BLaER1 treated with 17β-estradiol and CSF1 and Interleukin-3, amounts not matched to agents 10 nM and 100 nM (cell line): ENCODE data around the gene CXCL1.

Experiments
- H3K27ac ChIP-seq, 11 experiments: shearing (Covaris generic); formaldehyde crosslinking; 2 replicates each; pipeline ENCODE4 v1.8.1; 2022
- H3K27me3 ChIP-seq, 11 experiments: shearing (Covaris generic); formaldehyde crosslinking; 2 replicates each; pipeline ENCODE4 v1.8.1; 2022
- H3K36me3 ChIP-seq, 11 experiments: shearing (Covaris generic); formaldehyde crosslinking; 2 replicates each; pipeline ENCODE4 v1.8.1; 2022
- H3K4me1 ChIP-seq, 10 experiments: shearing (Covaris generic); formaldehyde crosslinking; 2 replicates each; pipeline ENCODE4 v1.8.1; 2022
- H3K4me2 ChIP-seq, 11 experiments: shearing (Covaris generic); formaldehyde crosslinking; 2 replicates each; pipeline ENCODE4 v1.8.1; 2022
- H3K4me3 ChIP-seq, 10 experiments: shearing (Covaris generic); formaldehyde crosslinking; 2 replicates each; pipeline ENCODE4 v1.8.1; 2022
- H3K9ac ChIP-seq, 11 experiments: shearing (Covaris generic); formaldehyde crosslinking; 2 replicates each; pipeline ENCODE4 v1.8.1; 2022
- H3K9me3 ChIP-seq, 11 experiments: shearing (Covaris generic); formaldehyde crosslinking; replicated peaks in 1 of 11; 2 replicates each; pipeline ENCODE4 v1.8.1; 2022
- H4K20me1 ChIP-seq, 11 experiments: shearing (Covaris generic); formaldehyde crosslinking; 2 replicates each; pipeline ENCODE4 v1.8.1; 2022
- Cebpa-rat ChIP-seq, 11 experiments: shearing (Covaris generic); IDR thresholded peaks; 2 replicates each; pipeline ENCODE4 v1.8.1; 2022

CXCL1 gene

DNA sequence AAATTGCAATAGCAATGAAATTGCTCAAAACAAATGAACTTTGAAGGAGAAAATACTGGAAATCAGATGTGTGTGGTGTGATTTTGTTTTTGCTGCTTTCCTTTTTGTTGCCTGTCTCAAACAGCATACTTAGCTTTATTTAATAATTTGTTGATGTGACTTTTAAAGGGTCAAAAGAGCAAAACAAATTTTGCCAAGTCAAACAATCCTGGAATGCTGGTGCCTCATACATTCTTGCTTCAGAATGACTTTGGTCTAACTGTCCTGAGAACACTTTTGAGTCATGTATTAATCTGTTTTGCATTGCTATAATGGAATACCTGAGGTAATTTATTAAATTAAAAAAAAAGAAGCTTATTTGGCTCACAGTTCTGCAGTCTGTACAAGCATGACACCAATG, 12.7 kb upstream of the CXCL1 start:
- H3K4me1 ChIP-seq: peaks cover 0 to 74% (median 0%) of the 10 kb centered on the region in 10 experiments; a peak in 7 of 20 replicates
- H3K4me2 ChIP-seq: no peak overlapping the region
- no peak overlapping the region for H3K9ac ChIP-seq
- H3K27ac ChIP-seq: peak overlapping the region in 2 of 11 experiments; percentile 65 to 69; a peak in 5 of 22 replicates
- peaks cover 0 to 3% (median 0%) of the 10 kb centered on the region in 11 experiments; a peak in 1 of 22 replicates for H3K36me3 ChIP-seq
- H3K4me3 ChIP-seq: no peak overlapping the region
- no peaks in the 10 kb centered on the region for H3K27me3 ChIP-seq
- peaks cover 0 to 35% (median 0%) of the 10 kb centered on the region in 11 experiments; a peak in 6 of 22 replicates for H3K9me3 ChIP-seq
- no peak for TF ChIP-seq Cebpa-rat (IDR thresholded peaks at IDR 0.05)
- H4K20me1 ChIP-seq: no peaks in the 10 kb centered on the region

DNA sequence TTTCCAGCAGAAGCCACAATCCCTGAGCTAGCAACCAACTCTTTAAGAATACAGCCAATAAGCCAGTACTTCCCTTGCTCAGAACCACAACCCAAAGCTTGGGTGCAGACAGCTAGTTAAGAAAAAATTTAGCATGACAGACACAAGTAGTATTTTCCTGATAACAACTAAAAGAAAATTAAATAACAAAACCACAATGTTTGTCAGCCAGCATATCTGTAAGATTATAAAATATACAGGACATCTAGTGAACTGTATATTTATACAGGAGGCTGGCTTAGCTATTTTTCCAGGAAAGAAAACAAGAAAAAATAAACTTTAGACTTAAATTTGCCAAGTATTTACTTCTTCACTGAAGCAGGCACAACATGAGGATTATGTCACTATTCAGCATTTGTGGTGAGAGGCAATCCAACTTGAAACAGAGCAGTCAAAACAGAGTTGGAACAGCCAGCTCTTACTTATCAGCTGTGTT, 9.5 kb upstream of the CXCL1 start:
- peaks cover 0 to 3% (median 0%) of the 10 kb centered on the region in 11 experiments; a peak in 1 of 22 replicates for H3K36me3 ChIP-seq
- peak overlapping the region in 3 of 11 experiments; percentile 21 to 65 (median 47); a peak in 5 of 22 replicates for H3K4me2 ChIP-seq
- peak overlapping the region in 3 of 11 experiments; percentile 38 to 74 (median 49); a peak in 6 of 22 replicates for H3K9ac ChIP-seq
- peaks cover 0 to 87% (median 0%) of the 10 kb centered on the region in 10 experiments; a peak in 7 of 20 replicates for H3K4me1 ChIP-seq
- H3K27me3 ChIP-seq: no peaks in the 10 kb centered on the region
- H3K4me3 ChIP-seq: no peak overlapping the region
- H4K20me1 ChIP-seq: no peaks in the 10 kb centered on the region
- no peak for TF ChIP-seq Cebpa-rat (IDR thresholded peaks at IDR 0.05)
- peaks cover 0 to 35% (median 0%) of the 10 kb centered on the region in 11 experiments; a peak in 6 of 22 replicates for H3K9me3 ChIP-seq
- H3K27ac ChIP-seq: peak overlapping the region in 3 of 11 experiments; percentile 69 to 87 (median 82); a peak in 6 of 22 replicates

DNA sequence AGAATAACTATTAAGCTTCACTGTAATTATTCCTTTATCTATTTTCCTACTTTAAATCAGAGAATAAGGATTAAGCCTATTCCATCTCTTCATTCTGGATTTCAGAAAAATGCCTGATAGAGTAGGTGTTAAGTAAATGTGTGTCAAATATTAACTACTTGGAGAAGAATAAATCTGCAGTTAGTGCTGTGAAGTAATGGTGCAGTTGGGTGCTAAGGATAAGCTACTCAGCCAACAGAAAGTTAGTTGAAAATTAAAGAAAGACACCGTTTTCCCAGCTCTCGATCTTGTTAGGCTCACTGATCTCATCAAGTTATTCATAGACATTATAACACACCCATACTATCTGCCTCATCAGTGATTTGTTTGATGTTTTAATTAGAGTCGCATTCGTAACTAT, 9.0 kb upstream of the CXCL1 start:
- peaks cover 0 to 3% (median 0%) of the 10 kb centered on the region in 11 experiments; a peak in 1 of 22 replicates for H3K36me3 ChIP-seq
- peak overlapping the region in 3 of 11 experiments; percentile 38 to 74 (median 49); a peak in 6 of 22 replicates for H3K9ac ChIP-seq
- H3K4me3 ChIP-seq: no peak overlapping the region
- H3K4me2 ChIP-seq: peak overlapping the region in 3 of 11 experiments; percentile 21 to 65 (median 47); a peak in 5 of 22 replicates
- peaks cover 0 to 35% (median 0%) of the 10 kb centered on the region in 11 experiments; a peak in 6 of 22 replicates for H3K9me3 ChIP-seq
- peaks cover 0 to 88% (median 0%) of the 10 kb centered on the region in 10 experiments; a peak in 7 of 20 replicates for H3K4me1 ChIP-seq
- no peaks in the 10 kb centered on the region for H3K27me3 ChIP-seq
- H4K20me1 ChIP-seq: no peaks in the 10 kb centered on the region
- no peak for TF ChIP-seq Cebpa-rat (IDR thresholded peaks at IDR 0.05)
- peak overlapping the region in 3 of 11 experiments; percentile 69 to 87 (median 82); a peak in 6 of 22 replicates for H3K27ac ChIP-seq

DNA sequence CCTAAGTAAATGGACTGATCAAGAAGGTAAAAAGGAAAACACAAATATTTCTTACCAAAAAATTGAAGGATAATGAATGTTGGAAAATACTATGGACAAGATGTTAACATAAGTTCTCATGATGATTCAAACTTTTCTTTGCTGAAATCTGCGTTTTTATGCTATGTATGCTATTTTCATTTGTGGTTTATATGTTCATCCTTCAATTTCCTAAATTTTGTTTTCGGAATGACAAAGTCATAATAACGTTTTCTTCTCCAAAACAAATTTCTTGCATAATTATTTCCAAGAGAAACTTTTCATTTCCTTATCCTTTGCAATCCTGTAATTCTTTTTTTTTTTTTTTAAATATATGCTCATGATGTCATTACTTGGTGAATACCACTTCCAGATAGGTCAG, 8.3 kb upstream of the CXCL1 start:
- peak overlapping the region in 4 of 11 experiments; percentile 12 to 87 (median 76); a peak in 6 of 22 replicates for H3K27ac ChIP-seq
- no peak for TF ChIP-seq Cebpa-rat (IDR thresholded peaks at IDR 0.05)
- no peaks in the 10 kb centered on the region for H3K27me3 ChIP-seq
- H3K36me3 ChIP-seq: peaks cover 0 to 3% (median 0%) of the 10 kb centered on the region in 11 experiments; a peak in 1 of 22 replicates
- peaks cover 0 to 35% (median 0%) of the 10 kb centered on the region in 11 experiments; a peak in 6 of 22 replicates for H3K9me3 ChIP-seq
- H3K4me2 ChIP-seq: peak overlapping the region in 3 of 11 experiments; percentile 21 to 74 (median 55); a peak in 4 of 22 replicates
- H4K20me1 ChIP-seq: no peaks in the 10 kb centered on the region
- peaks cover 0 to 89% (median 0%) of the 10 kb centered on the region in 10 experiments; a peak in 7 of 20 replicates for H3K4me1 ChIP-seq
- no peak overlapping the region for H3K4me3 ChIP-seq
- H3K9ac ChIP-seq: peak overlapping the region in 3 of 11 experiments; percentile 38 to 74 (median 71); a peak in 5 of 22 replicates

DNA sequence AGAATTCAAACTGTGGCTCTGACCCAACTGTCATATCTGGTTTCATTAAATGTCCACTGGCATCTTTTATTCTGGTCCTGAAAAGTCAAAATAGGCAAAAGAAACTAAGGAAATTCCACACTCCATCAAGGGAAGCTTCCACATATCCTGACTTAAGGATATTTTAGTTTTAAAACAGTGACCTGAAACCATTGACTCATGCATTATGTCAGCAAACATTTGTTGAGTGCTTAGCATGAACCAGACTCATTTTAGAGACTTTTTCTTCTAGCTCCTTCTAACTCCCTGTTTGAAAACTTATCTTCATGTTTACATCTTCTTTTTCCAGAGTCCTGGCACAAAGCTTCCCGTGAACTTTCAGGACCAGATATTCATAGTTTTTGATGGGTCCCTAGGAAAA, 6.9 kb upstream of the CXCL1 start:
- H3K27ac ChIP-seq: peak overlapping the region in 3 of 11 experiments; percentile 69 to 87 (median 82); a peak in 6 of 22 replicates
- H4K20me1 ChIP-seq: no peaks in the 10 kb centered on the region
- peak overlapping the region in 2 of 11 experiments; percentile 66 to 71; a peak in 3 of 22 replicates for H3K9ac ChIP-seq
- no peaks in the 10 kb centered on the region for H3K36me3 ChIP-seq
- no peak for TF ChIP-seq Cebpa-rat (IDR thresholded peaks at IDR 0.05)
- H3K9me3 ChIP-seq: peaks cover 0 to 22% (median 0%) of the 10 kb centered on the region in 11 experiments; a peak in 6 of 22 replicates
- H3K4me2 ChIP-seq: peak overlapping the region in 3 of 11 experiments; percentile 24 to 74 (median 55); a peak in 6 of 22 replicates
- H3K27me3 ChIP-seq: no peaks in the 10 kb centered on the region
- H3K4me1 ChIP-seq: peaks cover 0 to 99% (median 0%) of the 10 kb centered on the region in 10 experiments; a peak in 7 of 20 replicates
- H3K4me3 ChIP-seq: no peak overlapping the region

DNA sequence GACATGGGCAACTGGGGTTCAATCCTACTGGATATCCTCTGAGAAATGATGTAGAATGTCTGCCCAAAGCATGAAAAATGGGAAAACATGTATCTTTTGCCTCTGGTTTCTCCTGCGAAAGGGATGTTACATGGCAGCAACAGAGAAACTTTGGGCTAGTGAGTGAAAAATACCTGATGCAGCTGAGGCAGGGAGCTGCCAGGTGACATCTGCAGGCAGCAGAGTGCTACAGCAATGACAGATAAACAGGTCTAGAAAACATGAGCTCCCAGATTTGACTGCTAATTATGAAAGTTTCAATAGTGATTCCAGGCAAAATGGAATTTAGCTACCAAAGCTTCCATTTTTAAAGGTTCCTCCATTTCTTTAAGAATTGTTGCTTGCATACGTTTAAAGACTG, 4.8 kb upstream of the CXCL1 start:
- Histone ChIP-seq H3K4me1 (peaks cover 0 to 97% (median 0%) of the 10 kb centered on the region in 10 experiments; a peak in 6 of 20 replicates), H4K20me1 (no peaks in the 10 kb centered on the region), H3K4me2 (peak overlapping the region in 3 of 11 experiments; percentile 24 to 74 (median 55); a peak in 5 of 22 replicates), H3K36me3 (no peaks in the 10 kb centered on the region), H3K27me3 (no peaks in the 10 kb centered on the region), H3K9me3 (peaks cover 0 to 13% (median 6%) of the 10 kb centered on the region in 11 experiments; a peak in 15 of 22 replicates), H3K4me3 (no peak overlapping the region), H3K9ac (peak overlapping the region in 1 of 11 experiments; percentile 23; a peak in 2 of 22 replicates), H3K27ac (peak overlapping the region in 3 of 11 experiments; percentile 69 to 87 (median 82); a peak in 6 of 22 replicates)
- no peak for TF ChIP-seq Cebpa-rat (IDR thresholded peaks at IDR 0.05)

DNA sequence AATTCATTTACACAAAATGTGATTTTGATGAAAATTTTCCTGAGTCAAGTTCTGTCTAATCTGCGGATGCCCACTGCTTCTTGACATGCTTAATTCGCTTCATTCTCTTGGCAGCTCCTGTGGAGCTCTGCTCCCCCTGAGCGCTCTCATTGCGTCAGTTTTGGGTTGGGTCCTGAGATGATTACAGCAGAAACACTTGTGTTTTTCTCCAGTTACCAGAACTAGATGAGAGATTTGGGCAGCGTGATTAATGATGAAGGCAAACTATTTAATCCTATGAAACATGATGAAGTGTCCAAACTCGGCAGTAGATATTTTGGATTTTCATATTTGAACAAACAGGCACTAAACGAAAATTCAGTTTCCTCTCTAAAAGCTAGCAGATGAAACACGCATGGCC, 4.2 kb upstream of the CXCL1 start:
- Histone ChIP-seq H3K27me3 (no peaks in the 10 kb centered on the region), H3K9me3 (peaks cover 0 to 16% (median 10%) of the 10 kb centered on the region in 11 experiments; a peak in 15 of 22 replicates), H3K36me3 (no peaks in the 10 kb centered on the region), H3K4me3 (no peak overlapping the region), H3K27ac (peak overlapping the region in 4 of 11 experiments; percentile 55 to 87 (median 76); a peak in 8 of 22 replicates), H3K9ac (peak overlapping the region in 3 of 11 experiments; percentile 11 to 69 (median 65); a peak in 5 of 22 replicates), H3K4me1 (peaks cover 0 to 97% (median 0%) of the 10 kb centered on the region in 10 experiments; a peak in 6 of 20 replicates), H3K4me2 (peak overlapping the region in 3 of 11 experiments; percentile 24 to 74 (median 55); a peak in 6 of 22 replicates), H4K20me1 (no peaks in the 10 kb centered on the region)
- no peak for TF ChIP-seq Cebpa-rat (IDR thresholded peaks at IDR 0.05)

DNA sequence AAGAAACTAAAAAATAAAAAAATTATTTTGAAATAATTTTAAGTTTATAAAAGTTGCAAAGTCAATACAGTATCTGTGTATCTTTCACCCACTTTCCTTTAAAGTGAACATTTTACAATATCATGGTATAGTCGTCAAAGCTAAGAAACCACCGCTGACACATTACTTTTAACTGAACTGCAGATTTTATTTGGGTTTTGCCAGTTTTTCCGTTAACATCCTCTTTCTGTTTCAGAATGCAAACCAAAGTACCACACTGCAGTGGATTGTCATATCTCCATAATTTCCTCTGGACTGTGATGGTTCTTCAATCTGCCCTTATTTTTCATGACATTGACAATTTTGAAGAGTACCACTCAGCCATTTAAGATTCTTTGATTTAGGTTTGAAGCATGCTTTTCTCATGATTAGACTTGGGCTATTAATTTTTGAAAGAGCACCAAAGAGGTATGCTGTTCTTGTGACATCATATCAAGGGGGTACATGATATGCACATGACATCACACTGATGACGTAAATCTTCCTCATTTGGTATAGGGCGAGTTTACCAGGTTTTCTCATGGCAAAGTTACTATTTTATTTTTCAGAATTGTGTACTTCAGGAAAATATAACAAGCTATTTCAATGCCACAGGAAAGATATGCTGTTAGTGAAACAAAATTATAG, 3.6 kb upstream of the CXCL1 start:
- H3K9me3 ChIP-seq: peaks cover 0 to 16% (median 10%) of the 10 kb centered on the region in 11 experiments; a peak in 15 of 22 replicates
- H3K9ac ChIP-seq: peak overlapping the region in 3 of 11 experiments; percentile 11 to 69 (median 65); a peak in 4 of 22 replicates
- no peaks in the 10 kb centered on the region for H3K36me3 ChIP-seq
- TF ChIP-seq Cebpa-rat (IDR thresholded peaks at IDR 0.05): no peak
- H4K20me1 ChIP-seq: no peaks in the 10 kb centered on the region
- peak overlapping the region in 3 of 11 experiments; percentile 41 to 74 (median 65); a peak in 4 of 22 replicates for H3K4me2 ChIP-seq
- H3K27ac ChIP-seq: peak overlapping the region in 4 of 11 experiments; percentile 19 to 87 (median 76); a peak in 7 of 22 replicates
- H3K4me3 ChIP-seq: no peak overlapping the region
- peaks cover 0 to 97% (median 0%) of the 10 kb centered on the region in 10 experiments; a peak in 6 of 20 replicates for H3K4me1 ChIP-seq
- no peaks in the 10 kb centered on the region for H3K27me3 ChIP-seq
